Suprapubic skin (tissue), 4 donors: ENCODE data around the gene RB1. TPM values are rescaled to one million over a fixed set of nuclear protein-coding genes. Genes with fewer than 3 reads are reported as not detected.

ENCODE experiments used
- DNase-seq, 2 donors: peaks; one replicate each; pipeline ENCODE4 v3.0.0-alpha.2; 2019; ENCODE audit warnings: low spot score in 2 of 2
- H3K27ac ChIP-seq: fragments of 200-600 bp; sonication (generic); one replicate; pipeline ENCODE4 v1.5.1; 2019
- H3K27me3 ChIP-seq: fragments of 200-600 bp; sonication (generic); one replicate; pipeline ENCODE4 v1.5.1; 2019
- H3K36me3 ChIP-seq: fragments of 200-600 bp; sonication (generic); one replicate; pipeline ENCODE4 v1.5.1; 2019
- H3K4me1 ChIP-seq: fragments of 200-600 bp; sonication (generic); one replicate; pipeline ENCODE4 v1.5.1; 2019
- H3K4me3 ChIP-seq: fragments of 200-600 bp; sonication (generic); one replicate; pipeline ENCODE4 v1.5.1; 2019; ENCODE audit warnings: mild to moderate bottlenecking
- H3K9me3 ChIP-seq: fragments of 200-600 bp; sonication (generic); one replicate; pipeline ENCODE4 v1.5.1; 2019
- EP300 ChIP-seq: sonication (generic); formaldehyde crosslinking; IDR thresholded peaks from one replicate; pipeline ENCODE4 v1.6.1; 2017; ENCODE audit warnings: antibody characterized with exemption
- POLR2A ChIP-seq, 2 donors: fragments of 450-650 bp; IDR thresholded peaks; one replicate each; pipeline ENCODE4 v1.6.1; 2017; ENCODE audit warnings: antibody characterized with exemption in 2 of 2, mild to moderate bottlenecking in 2 of 2, moderate library complexity in 2 of 2
- POLR2AphosphoS5 ChIP-seq, 3 donors: sonication (generic); formaldehyde crosslinking; IDR thresholded peaks; one replicate each; pipeline ENCODE4 v1.6.1; 2017; ENCODE audit warnings: antibody characterized with exemption in 3 of 3
- WGBS: methylation state at CpG from one replicate; pipeline ENCODE4 v1.1.5; 2018; 5-methylcytosine and 5-hydroxymethylcytosine counted together
- total RNA-seq, 4 donors: library from RNA; depleted of rRNA; stranded (reverse); fragments of >200 nt; gene quantifications; one replicate each; pipeline ENCODE4 v1.1.0, GENCODE V29; 2016
- TF ChIP-seq, protein P1 (sequence below), 2 donors: fragments of 200-600 bp in 1 of 2; fragments of 450-650 bp in 1 of 2; sonication (generic) in 1 of 2; IDR thresholded peaks; one replicate each; pipeline ENCODE4 v1.5.1; 2016 to 2019; ENCODE audit warnings: antibody characterized with exemption in 2 of 2, mild to moderate bottlenecking in 1 of 2, moderate library complexity in 1 of 2

RB1 gene
- total RNA-seq, 4 donors from 2014 or later, result 18.0 to 31.5 (median 20.7) TPM

- Histone ChIP-seq H3K4me3 (peak overlapping the region; percentile 41), H3K27me3 (no peaks in the 10 kb centered on the region), H3K9me3 (no peaks in the 10 kb centered on the region), H3K27ac (peak overlapping the region; percentile 59), H3K4me1 (peaks cover 37% of the 10 kb centered on the region), H3K36me3 (no peaks in the 10 kb centered on the region)
- no peak for DNase-seq
- 59% methylated on average over 4 of the region's 4 CpGs for WGBS
- TF ChIP-seq POLR2AphosphoS5 (IDR thresholded peaks at IDR 0.05) (no peak), POLR2A (IDR thresholded peaks at IDR 0.05) (no peak), EP300 (no peak)
- TF ChIP-seq, protein P1, sequence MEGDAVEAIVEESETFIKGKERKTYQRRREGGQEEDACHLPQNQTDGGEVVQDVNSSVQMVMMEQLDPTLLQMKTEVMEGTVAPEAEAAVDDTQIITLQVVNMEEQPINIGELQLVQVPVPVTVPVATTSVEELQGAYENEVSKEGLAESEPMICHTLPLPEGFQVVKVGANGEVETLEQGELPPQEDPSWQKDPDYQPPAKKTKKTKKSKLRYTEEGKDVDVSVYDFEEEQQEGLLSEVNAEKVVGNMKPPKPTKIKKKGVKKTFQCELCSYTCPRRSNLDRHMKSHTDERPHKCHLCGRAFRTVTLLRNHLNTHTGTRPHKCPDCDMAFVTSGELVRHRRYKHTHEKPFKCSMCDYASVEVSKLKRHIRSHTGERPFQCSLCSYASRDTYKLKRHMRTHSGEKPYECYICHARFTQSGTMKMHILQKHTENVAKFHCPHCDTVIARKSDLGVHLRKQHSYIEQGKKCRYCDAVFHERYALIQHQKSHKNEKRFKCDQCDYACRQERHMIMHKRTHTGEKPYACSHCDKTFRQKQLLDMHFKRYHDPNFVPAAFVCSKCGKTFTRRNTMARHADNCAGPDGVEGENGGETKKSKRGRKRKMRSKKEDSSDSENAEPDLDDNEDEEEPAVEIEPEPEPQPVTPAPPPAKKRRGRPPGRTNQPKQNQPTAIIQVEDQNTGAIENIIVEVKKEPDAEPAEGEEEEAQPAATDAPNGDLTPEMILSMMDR (IDR thresholded peaks at IDR 0.05), result no peak
These were observed 189.7 kb downstream of the RB1 start for GRCh38 chr13:48493066-48493765.

DNA sequence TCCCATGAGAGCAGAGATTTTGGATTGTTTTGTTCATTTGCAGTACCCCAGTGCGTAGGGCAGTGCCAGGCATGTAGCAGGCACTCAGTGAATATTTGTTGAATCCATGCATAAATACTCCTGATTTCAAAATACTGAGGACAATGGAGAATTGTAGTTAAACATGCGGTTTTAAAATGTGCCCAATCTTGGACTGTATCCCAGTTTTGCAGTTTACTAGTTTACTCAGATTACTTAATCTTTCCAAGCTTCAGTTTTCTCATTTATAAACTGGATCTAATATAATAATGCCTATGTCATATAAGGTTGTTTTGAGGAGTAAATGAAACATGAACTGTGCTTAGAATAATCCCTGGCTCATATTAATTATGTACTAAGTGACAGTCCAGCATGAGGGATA, 190.3 kb downstream of the RB1 start:
- Histone ChIP-seq H3K4me3 (no peak overlapping the region), H3K27me3 (no peaks in the 10 kb centered on the region), H3K4me1 (peaks cover 37% of the 10 kb centered on the region), H3K9me3 (no peaks in the 10 kb centered on the region), H3K36me3 (no peaks in the 10 kb centered on the region), H3K27ac (peak overlapping the region; percentile 59)
- TF ChIP-seq EP300, result no peak
- no peak for TF ChIP-seq POLR2AphosphoS5 (IDR thresholded peaks at IDR 0.05)
- no peak for TF ChIP-seq POLR2A (IDR thresholded peaks at IDR 0.05)
- TF ChIP-seq, protein P1 (IDR thresholded peaks at IDR 0.05), result no peak
- DNase-seq, result no peak
- 61% methylated on average over 2 of the region's 2 CpGs for WGBS

- DNase-seq, result no peak
- peaks cover 37% of the 10 kb centered on the region for H3K4me1 ChIP-seq
- no peaks in the 10 kb centered on the region for H3K27me3 ChIP-seq
- H3K9me3 ChIP-seq, result no peaks in the 10 kb centered on the region
- TF ChIP-seq, protein P1 (IDR thresholded peaks at IDR 0.05), result no peak
- TF ChIP-seq POLR2AphosphoS5 (IDR thresholded peaks at IDR 0.05), result no peak
- no peak for TF ChIP-seq EP300
- no peak for TF ChIP-seq POLR2A (IDR thresholded peaks at IDR 0.05)
- no peak overlapping the region for H3K4me3 ChIP-seq
- WGBS, result 82% methylated on average over 1 of the region's 1 CpG
- H3K27ac ChIP-seq, result no peak overlapping the region
- no peaks in the 10 kb centered on the region for H3K36me3 ChIP-seq
These were observed 191.3 kb downstream of the RB1 start for GRCh38 chr13:48494874-48495273.

GRCh38 chr13:48496271-48497161, 193.0 kb downstream of the RB1 start:
- TF ChIP-seq POLR2A (IDR thresholded peaks at IDR 0.05) (no peak), EP300 (no peak)
- no peaks in the 10 kb centered on the region for H3K36me3 ChIP-seq
- no peak for DNase-seq
- H3K9me3 ChIP-seq, result no peaks in the 10 kb centered on the region
- H3K4me3 ChIP-seq, result no peak overlapping the region
- 71% methylated on average over 7 of the region's 7 CpGs for WGBS
- no peaks in the 10 kb centered on the region for H3K27me3 ChIP-seq
- H3K4me1 ChIP-seq, result peaks cover 44% of the 10 kb centered on the region
- H3K27ac ChIP-seq, result no peak overlapping the region

- H3K4me1 ChIP-seq, result peaks cover 38% of the 10 kb centered on the region
- H3K27me3 ChIP-seq, result no peaks in the 10 kb centered on the region
- no peaks in the 10 kb centered on the region for H3K36me3 ChIP-seq
- H3K9me3 ChIP-seq, result no peaks in the 10 kb centered on the region
- 83% methylated on average over 2 of the region's 2 CpGs for WGBS
- DNase-seq, result no peak
- no peak overlapping the region for H3K4me3 ChIP-seq
- no peak overlapping the region for H3K27ac ChIP-seq
- no peak for TF ChIP-seq POLR2AphosphoS5 (IDR thresholded peaks at IDR 0.05)
These were observed 194.1 kb downstream of the RB1 start for GRCh38 chr13:48497669-48498068.

DNA sequence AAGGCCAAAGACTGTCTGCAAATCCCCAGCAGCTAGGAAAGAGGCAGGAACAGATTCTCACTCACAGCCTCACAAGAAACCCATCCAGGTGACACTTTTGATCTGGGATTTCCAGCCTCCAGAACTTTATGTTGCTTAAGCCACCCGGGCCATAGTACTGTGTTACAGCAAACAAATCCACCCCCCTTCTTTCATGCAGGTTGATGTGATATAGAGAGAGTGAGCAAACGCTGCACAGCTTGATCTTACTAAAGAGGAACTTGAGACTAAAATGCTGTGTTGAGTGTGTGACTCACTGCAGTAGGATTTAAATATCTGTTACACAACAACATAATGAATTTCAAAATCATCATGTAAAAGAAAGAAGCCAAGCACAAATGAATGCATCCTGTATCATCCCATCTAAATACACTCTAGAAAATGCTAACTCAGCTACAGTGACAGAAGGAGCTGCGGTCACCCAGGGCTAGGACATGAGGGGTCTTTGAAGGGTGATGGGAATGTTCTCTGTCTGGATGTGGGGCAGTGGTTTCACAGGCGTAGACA, 197.2 kb downstream of the RB1 start:
- TF ChIP-seq POLR2AphosphoS5 (IDR thresholded peaks at IDR 0.05) (no peak), POLR2A (IDR thresholded peaks at IDR 0.05) (no peak), EP300 (no peak)
- TF ChIP-seq, protein P1 (IDR thresholded peaks at IDR 0.05), result no peak
- Histone ChIP-seq H3K4me3 (no peak overlapping the region), H3K27ac (peak overlapping the region; percentile 53), H3K36me3 (no peaks in the 10 kb centered on the region), H3K27me3 (no peaks in the 10 kb centered on the region), H3K4me1 (peaks cover 34% of the 10 kb centered on the region), H3K9me3 (no peaks in the 10 kb centered on the region)
- WGBS, result 48% methylated on average over 4 of the region's 4 CpGs
- no peak for DNase-seq
